Smooth muscle cell (in vitro differentiated cells): ENCODE data around the gene RETREG1. TPM values are rescaled to one million over a fixed set of nuclear protein-coding genes. Genes with fewer than 3 reads are reported as not detected.

Source experiments
- DNase-seq: peaks from one replicate; lab custom pipeline; 2025; ENCODE audit not compliant: unreplicated experiment; lab: John Stamatoyannopoulos, UW
- H2AFZ ChIP-seq: fragments of 200-600 bp; sonication (generic); 2 replicates; pipeline ENCODE4 v1.6.0; 2016; ENCODE audit warnings: antibody characterized with exemption, low read depth, mild to moderate bottlenecking
- H3F3A ChIP-seq: fragments of 200-600 bp; sonication (generic); 2 replicates; pipeline ENCODE4 v1.6.0; 2017; ENCODE audit warnings: antibody characterized with exemption, low read depth
- H3K27ac ChIP-seq: fragments of 200-600 bp; sonication (generic); 2 replicates; pipeline ENCODE4 v1.5.1; 2016; ENCODE audit warnings: low read depth, mild to moderate bottlenecking
- H3K27me3 ChIP-seq: fragments of 200-600 bp; sonication (generic); 2 replicates; pipeline ENCODE4 v1.6.1; 2016; ENCODE audit warnings: low read depth, mild to moderate bottlenecking
- H3K36me3 ChIP-seq: fragments of 200-600 bp; sonication (generic); 2 replicates; pipeline ENCODE4 v1.5.1; 2016; ENCODE audit warnings: low read depth
- H3K4me1 ChIP-seq: fragments of 200-600 bp; sonication (generic); 2 replicates; pipeline ENCODE4 v1.5.1; 2016; ENCODE audit warnings: low read depth
- H3K4me2 ChIP-seq: fragments of 200-600 bp; sonication (generic); 2 replicates; pipeline ENCODE4 v1.6.0; 2016; ENCODE audit warnings: mild to moderate bottlenecking
- H3K4me3 ChIP-seq: fragments of 200-600 bp; sonication (generic); 2 replicates; pipeline ENCODE4 v1.5.1; 2016; ENCODE audit warnings: mild to moderate bottlenecking
- H3K79me2 ChIP-seq: fragments of 200-600 bp; sonication (generic); 2 replicates; pipeline ENCODE4 v1.6.0; 2016; ENCODE audit warnings: low read depth, mild to moderate bottlenecking
- H3K9ac ChIP-seq: fragments of 200-600 bp; sonication (generic); 2 replicates; pipeline ENCODE4 v1.6.0; 2016; ENCODE audit warnings: low read depth
- H3K9me3 ChIP-seq: fragments of 200-600 bp; sonication (generic); replicated peaks from 2 replicates; pipeline ENCODE4 v1.5.1; 2016; ENCODE audit warnings: low read depth
- H4K20me1 ChIP-seq: fragments of 200-600 bp; sonication (generic); 2 replicates; pipeline ENCODE4 v1.6.0; 2016; ENCODE audit warnings: low read depth
- WGBS: methylation state at CpG from one replicate; pipeline ENCODE4 v1.1.7; 2016; ENCODE audit warnings: low lambda C conversion rate; 5-methylcytosine and 5-hydroxymethylcytosine counted together
- polyA plus RNA-seq: library from polyadenylated mRNA; unstranded; fragments of >200 nt; fragmentation: Nextera tagmentation; extraction: Ambion mirVana; gene quantifications from 2 replicates; pipeline ENCODE4 v1.2.1, GENCODE V29; 2016
- total RNA-seq: library from RNA; depleted of rRNA; stranded (reverse); fragments of >200 nt; gene quantifications from 2 replicates; pipeline ENCODE4 v1.2.3, GENCODE V29; 2014
- TF ChIP-seq, protein P1 (sequence below): fragments of 200-600 bp; sonication (generic); IDR thresholded peaks from 2 replicates; pipeline ENCODE4 v1.5.1; 2017; ENCODE audit warnings: borderline replicate concordance, mild to moderate bottlenecking, antibody characterized with exemption; ENCODE audit not compliant: insufficient read depth, poor library complexity, severe bottlenecking

Gene RETREG1, protein sequence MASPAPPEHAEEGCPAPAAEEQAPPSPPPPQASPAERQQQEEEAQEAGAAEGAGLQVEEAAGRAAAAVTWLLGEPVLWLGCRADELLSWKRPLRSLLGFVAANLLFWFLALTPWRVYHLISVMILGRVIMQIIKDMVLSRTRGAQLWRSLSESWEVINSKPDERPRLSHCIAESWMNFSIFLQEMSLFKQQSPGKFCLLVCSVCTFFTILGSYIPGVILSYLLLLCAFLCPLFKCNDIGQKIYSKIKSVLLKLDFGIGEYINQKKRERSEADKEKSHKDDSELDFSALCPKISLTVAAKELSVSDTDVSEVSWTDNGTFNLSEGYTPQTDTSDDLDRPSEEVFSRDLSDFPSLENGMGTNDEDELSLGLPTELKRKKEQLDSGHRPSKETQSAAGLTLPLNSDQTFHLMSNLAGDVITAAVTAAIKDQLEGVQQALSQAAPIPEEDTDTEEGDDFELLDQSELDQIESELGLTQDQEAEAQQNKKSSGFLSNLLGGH
- total RNA-seq (0.90 and 4.4 TPM in 2 replicates), polyA plus RNA-seq (0.19 and 4.0 TPM in 2 replicates)

DNA sequence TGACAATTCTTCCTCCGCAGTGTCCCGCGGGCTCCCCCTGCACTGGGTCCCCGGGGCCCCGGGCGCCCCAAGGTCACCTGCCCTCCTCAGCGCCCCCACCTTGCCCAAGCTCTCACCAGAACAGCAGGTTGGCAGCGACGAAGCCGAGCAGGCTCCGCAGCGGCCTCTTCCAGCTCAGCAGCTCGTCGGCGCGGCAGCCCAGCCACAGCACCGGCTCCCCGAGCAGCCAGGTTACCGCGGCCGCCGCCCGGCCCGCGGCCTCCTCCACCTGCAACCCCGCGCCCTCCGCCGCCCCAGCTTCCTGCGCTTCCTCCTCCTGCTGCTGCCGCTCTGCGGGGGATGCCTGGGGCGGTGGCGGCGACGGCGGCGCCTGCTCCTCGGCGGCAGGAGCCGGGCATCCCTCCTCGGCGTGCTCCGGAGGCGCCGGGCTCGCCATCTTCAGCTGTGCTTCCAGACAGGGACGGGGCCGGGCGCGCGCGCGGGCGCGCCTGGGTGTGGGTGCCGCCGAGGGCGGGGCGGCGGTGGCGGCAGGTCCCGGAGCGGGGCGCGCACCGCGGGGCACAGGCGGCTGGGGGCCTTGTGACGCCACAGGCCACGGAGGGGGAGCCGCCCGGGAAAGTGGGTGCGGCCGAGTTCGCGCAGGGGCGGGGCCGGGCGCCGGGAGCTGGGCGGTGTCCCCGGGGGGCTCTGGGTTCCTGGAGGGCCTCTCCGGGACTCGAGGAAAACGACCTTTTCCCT lies at the start of gene RETREG1:
Gene RETREG1 (minus strand): TSS at position 462 of the 738 bp plus-strand sequence. CDS start 26 bp downstream, at position 436.
- Histone ChIP-seq H3K9me3 (no peaks in the 10 kb centered on the region), H3K27me3 (peaks cover 30% of the 10 kb centered on the region), H3K4me3 (peak within 1 kb of the TSS; percentile 83), H3F3A (no peaks in the 10 kb centered on the region), H3K27ac (no peak within 1 kb of the TSS), H4K20me1 (no peaks in the 10 kb centered on the region), H3K36me3 (no peaks in the 10 kb centered on the region), H2AFZ (peak within 1 kb of the TSS; percentile 92), H3K9ac (no peak within 1 kb of the TSS), H3K4me2 (peak within 1 kb of the TSS; percentile 99), H3K79me2 (no peaks in the 10 kb centered on the region), H3K4me1 (peaks cover 3% of the 10 kb centered on the region)
- DNase-seq: peak; percentile 20
- TF ChIP-seq, protein P1, sequence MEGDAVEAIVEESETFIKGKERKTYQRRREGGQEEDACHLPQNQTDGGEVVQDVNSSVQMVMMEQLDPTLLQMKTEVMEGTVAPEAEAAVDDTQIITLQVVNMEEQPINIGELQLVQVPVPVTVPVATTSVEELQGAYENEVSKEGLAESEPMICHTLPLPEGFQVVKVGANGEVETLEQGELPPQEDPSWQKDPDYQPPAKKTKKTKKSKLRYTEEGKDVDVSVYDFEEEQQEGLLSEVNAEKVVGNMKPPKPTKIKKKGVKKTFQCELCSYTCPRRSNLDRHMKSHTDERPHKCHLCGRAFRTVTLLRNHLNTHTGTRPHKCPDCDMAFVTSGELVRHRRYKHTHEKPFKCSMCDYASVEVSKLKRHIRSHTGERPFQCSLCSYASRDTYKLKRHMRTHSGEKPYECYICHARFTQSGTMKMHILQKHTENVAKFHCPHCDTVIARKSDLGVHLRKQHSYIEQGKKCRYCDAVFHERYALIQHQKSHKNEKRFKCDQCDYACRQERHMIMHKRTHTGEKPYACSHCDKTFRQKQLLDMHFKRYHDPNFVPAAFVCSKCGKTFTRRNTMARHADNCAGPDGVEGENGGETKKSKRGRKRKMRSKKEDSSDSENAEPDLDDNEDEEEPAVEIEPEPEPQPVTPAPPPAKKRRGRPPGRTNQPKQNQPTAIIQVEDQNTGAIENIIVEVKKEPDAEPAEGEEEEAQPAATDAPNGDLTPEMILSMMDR: no peak
- WGBS: under 1% methylated on average over 47 of the region's 86 CpGs

DNA sequence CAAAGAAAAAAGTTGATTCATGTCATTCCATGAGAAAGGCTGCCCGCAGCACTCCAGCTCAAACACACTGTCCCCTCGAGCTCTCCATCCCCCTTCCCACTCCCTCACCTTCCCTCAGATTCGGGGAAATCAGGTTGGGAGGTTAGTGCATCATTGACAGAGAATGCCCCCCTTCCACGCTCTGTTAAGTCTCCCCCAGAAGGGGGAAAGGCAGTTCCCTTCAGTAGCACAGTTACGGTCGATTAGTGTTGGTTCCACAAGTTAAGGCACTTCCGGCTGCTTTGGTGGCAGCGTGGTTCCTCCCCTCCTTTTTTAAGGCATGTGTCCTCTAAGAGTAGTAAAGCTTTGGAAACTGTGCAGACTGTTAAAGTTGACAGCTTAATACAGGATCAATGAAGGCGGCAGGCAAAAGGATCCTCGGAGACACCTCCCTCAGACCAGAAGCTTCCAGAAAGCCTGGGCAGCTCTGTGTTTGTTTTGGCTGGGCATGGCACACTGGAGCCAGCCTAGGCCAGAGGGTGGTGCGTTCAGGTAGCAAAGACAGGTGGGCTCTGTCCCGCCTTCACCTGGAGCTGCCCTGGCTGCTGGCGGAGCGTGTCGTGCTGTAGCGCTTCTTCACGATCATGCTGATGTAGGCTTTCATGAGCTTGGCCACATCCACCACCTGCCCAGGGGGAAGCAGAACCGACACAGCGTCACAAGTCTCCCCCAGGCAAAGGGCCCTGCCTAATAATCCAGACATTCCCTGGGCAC lies 49.5 kb upstream of the RETREG1 start:
- H2AFZ ChIP-seq: no peak overlapping the region
- 56% methylated on average over 19 of the region's 19 CpGs for WGBS
- peak overlapping the region; percentile 22 for H3K4me2 ChIP-seq
- no peaks in the 10 kb centered on the region for H3K79me2 ChIP-seq
- no peak overlapping the region for H3K4me3 ChIP-seq
- peaks cover 45% of the 10 kb centered on the region for H3F3A ChIP-seq
- peaks cover 8% of the 10 kb centered on the region for H3K36me3 ChIP-seq
- DNase-seq: no peak
- H3K9ac ChIP-seq: no peak overlapping the region
- TF ChIP-seq, protein P1: no peak
- H4K20me1 ChIP-seq: peaks cover 62% of the 10 kb centered on the region
- H3K9me3 ChIP-seq: no peaks in the 10 kb centered on the region
- no peaks in the 10 kb centered on the region for H3K27me3 ChIP-seq
- H3K27ac ChIP-seq: peak overlapping the region; percentile 52
- H3K4me1 ChIP-seq: no peaks in the 10 kb centered on the region

DNA sequence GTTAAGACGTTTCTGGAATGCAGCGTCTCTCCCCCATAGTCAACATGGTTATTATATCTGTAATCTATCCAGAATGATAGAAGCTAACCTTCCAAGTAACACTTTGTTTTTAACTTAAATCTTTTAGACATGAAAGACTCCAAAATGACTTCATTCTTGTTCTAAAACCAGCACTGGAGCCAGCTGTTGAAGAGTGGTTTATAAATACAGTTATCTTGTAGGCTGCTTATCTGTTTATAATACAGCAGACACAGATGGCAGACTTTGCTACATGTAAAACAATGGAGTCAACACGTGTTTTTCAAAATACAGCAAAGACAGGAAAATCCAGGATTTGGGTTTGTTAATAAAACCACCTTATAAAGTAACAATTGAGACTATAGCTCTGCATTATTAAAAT lies 48.8 kb upstream of the RETREG1 start:
- Histone ChIP-seq H3K4me3 (no peak overlapping the region), H3K4me2 (peak overlapping the region; percentile 22), H3K4me1 (no peaks in the 10 kb centered on the region), H3K9ac (no peak overlapping the region), H3K36me3 (peaks cover 4% of the 10 kb centered on the region), H3K27me3 (no peaks in the 10 kb centered on the region), H4K20me1 (peaks cover 56% of the 10 kb centered on the region), H2AFZ (no peak overlapping the region), H3K27ac (peak overlapping the region; percentile 52), H3K79me2 (no peaks in the 10 kb centered on the region), H3F3A (peaks cover 49% of the 10 kb centered on the region), H3K9me3 (no peaks in the 10 kb centered on the region)
- TF ChIP-seq, protein P1: no peak
- no peak for DNase-seq
- 20% methylated on average over 3 of the region's 3 CpGs for WGBS
